Upper lobe of left lung (tissue), 6 donors: Measurements from ENCODE around the gene C16orf74. TPM values are rescaled to one million over a fixed set of nuclear protein-coding genes. Genes with fewer than 3 reads are reported as not detected.
A peak's percentile ranks its signal among the peaks of the same experiment; 100 is the strongest.

Source experiments
- ATAC-seq, 2 donors: fragments of 200-7000 bp; cut with Tn5 transposase; one replicate each; pipeline ENCODE4 v1.9.1; 2022; ENCODE audit warnings: mild to moderate bottlenecking in 2 of 2, moderate library complexity in 2 of 2; ENCODE audit not compliant: low FRiP score in 2 of 2
- DNase-seq, 2 donors: peaks; one replicate each; pipeline ENCODE4 v3.0.0-alpha.2; 2019 to 2020
- H3K27ac ChIP-seq, 4 donors: fragments of 200-600 bp; sonication (generic); one replicate each; pipeline ENCODE4 v1.5.1; 2016 to 2019
- H3K27me3 ChIP-seq, 4 donors: fragments of 200-600 bp; sonication (generic); one replicate each; pipeline ENCODE4 v1.5.1; 2017 to 2019
- H3K36me3 ChIP-seq, 4 donors: fragments of 200-600 bp; sonication (generic); one replicate each; pipeline ENCODE4 v1.5.1; 2016 to 2019
- H3K4me1 ChIP-seq, 4 donors: fragments of 200-600 bp; sonication (generic); one replicate each; pipeline ENCODE4 v1.5.1; 2018 to 2019
- H3K4me3 ChIP-seq, 4 donors: fragments of 200-600 bp; sonication (generic); one replicate each; pipeline ENCODE4 v1.5.1; 2017 to 2019; ENCODE audit warnings: mild to moderate bottlenecking in 2 of 4, moderate library complexity in 1 of 4
- H3K9me3 ChIP-seq, 4 donors: fragments of 200-600 bp; sonication (generic); one replicate each; pipeline ENCODE4 v1.5.1; 2018 to 2019
- CTCF ChIP-seq, 6 experiments: fragments of 450-650 bp in 4 of 6; fragments of 200-600 bp in 2 of 6; sonication (generic) in 2 of 6; IDR thresholded peaks; one replicate each; pipeline ENCODE4 v1.5.1; 2016 to 2019; ENCODE audit warnings: antibody characterized with exemption in 6 of 6
- EP300 ChIP-seq, 4 donors: sonication (generic); formaldehyde crosslinking; IDR thresholded peaks; one replicate each; pipeline ENCODE4 v1.5.1; 2017; ENCODE audit warnings: antibody characterized with exemption in 4 of 4, control low read depth in 2 of 4
- POLR2A ChIP-seq, 4 donors: fragments of 450-650 bp; IDR thresholded peaks; one replicate each; pipeline ENCODE4 v1.5.1; 2016 to 2017; ENCODE audit warnings: antibody characterized with exemption in 4 of 4, mild to moderate bottlenecking in 2 of 4
- POLR2AphosphoS5 ChIP-seq, 2 donors: sonication (generic); formaldehyde crosslinking; IDR thresholded peaks; one replicate each; pipeline ENCODE4 v1.5.1; 2017; ENCODE audit warnings: antibody characterized with exemption in 2 of 2
- WGBS, 2 donors: methylation state at CpG; one replicate each; pipeline ENCODE4 v1.1.5; 2017 to 2018; 5-methylcytosine and 5-hydroxymethylcytosine counted together
- total RNA-seq, 6 donors: library from RNA; depleted of rRNA in 4 of 6; stranded (reverse); fragments of >200 nt in 4 of 6; gene quantifications; one replicate each; pipeline versions ENCODE4 v1.1.0 to v1.2.1, GENCODE V29; 2016 to 2021
- donor health status: DM: no; HTN: no; CAD: no; lungs with moderate emphysema.
- donor health status: DM: no; HTN: yes; CAD: no; lungs with severe emphysema.

The C16orf74 gene
- total RNA-seq, 6 donors from 2014 or later: 1.2 to 6.3 (median 4.1) TPM; not detected in 1

GRCh38 chr16:85735225-85735635, 15.7 kb downstream of the C16orf74 start:
- peaks cover 0 to 7% (median 2%) of the 10 kb centered on the region in 4 donors for H3K4me1 ChIP-seq
- H3K27ac ChIP-seq: no peak overlapping the region
- H3K27me3 ChIP-seq: no peaks in the 10 kb centered on the region
- DNase-seq: no peak
- H3K4me3 ChIP-seq: no peak overlapping the region
- no peaks in the 10 kb centered on the region for H3K9me3 ChIP-seq
- ATAC-seq: peak in 1 of 2 donors; percentile 9
- no peaks in the 10 kb centered on the region for H3K36me3 ChIP-seq
- TF ChIP-seq CTCF (IDR thresholded peaks at IDR 0.05) (no peak), POLR2A (IDR thresholded peaks at IDR 0.05) (no peak), POLR2AphosphoS5 (IDR thresholded peaks at IDR 0.05) (no peak), EP300 (IDR thresholded peaks at IDR 0.05) (no peak)
- 50 to 65% methylated on average over 13 to 14 of the region's 14 CpGs for WGBS, 2 donors

- H3K4me1 ChIP-seq: peaks cover 0 to 7% (median 4%) of the 10 kb centered on the region in 4 donors
- TF ChIP-seq CTCF (IDR thresholded peaks at IDR 0.05) (no peak), POLR2A (IDR thresholded peaks at IDR 0.05) (no peak), POLR2AphosphoS5 (IDR thresholded peaks at IDR 0.05) (no peak), EP300 (IDR thresholded peaks at IDR 0.05) (no peak)
- ATAC-seq (no peak), DNase-seq (no peak)
- 80 to 89% methylated on average over 5 to 10 of the region's 10 CpGs for WGBS, 2 donors
- no peak overlapping the region for H3K4me3 ChIP-seq
- no peaks in the 10 kb centered on the region for H3K27me3 ChIP-seq
- no peaks in the 10 kb centered on the region for H3K36me3 ChIP-seq
- no peaks in the 10 kb centered on the region for H3K9me3 ChIP-seq
- H3K27ac ChIP-seq: no peak overlapping the region
These were observed 16.4 kb downstream of the C16orf74 start for GRCh38 chr16:85734311-85735017.

DNA sequence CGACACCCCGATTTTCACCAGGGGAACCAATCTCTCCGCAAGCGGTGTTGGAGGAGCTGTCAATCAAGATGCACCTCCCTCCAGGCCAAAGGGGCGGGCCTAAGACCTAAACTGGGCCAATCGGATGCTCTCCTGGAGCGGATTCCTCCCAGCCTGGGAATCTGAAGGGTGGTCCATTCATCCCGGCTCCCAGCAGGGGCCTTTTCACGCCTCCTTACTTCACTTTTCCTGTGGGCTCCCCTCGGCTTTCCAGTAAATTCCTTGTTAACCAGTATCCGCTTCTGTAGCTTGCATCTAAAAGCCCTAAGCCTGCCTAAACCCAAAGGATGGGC, 17.1 kb downstream of the C16orf74 start:
- DNase-seq: no peak
- H3K27me3 ChIP-seq: no peaks in the 10 kb centered on the region
- ATAC-seq: peak in 1 of 2 donors; percentile 17
- WGBS, 2 donors: 58 to 65% methylated on average over 7 to 11 of the region's 11 CpGs
- H3K27ac ChIP-seq: peak overlapping the region in 2 of 4 donors; percentile 9 to 35
- no peaks in the 10 kb centered on the region for H3K9me3 ChIP-seq
- H3K4me1 ChIP-seq: peaks cover 0 to 7% (median 4%) of the 10 kb centered on the region in 4 donors
- H3K4me3 ChIP-seq: no peak overlapping the region
- TF ChIP-seq POLR2AphosphoS5 (IDR thresholded peaks at IDR 0.05) (no peak), CTCF (IDR thresholded peaks at IDR 0.05) (no peak), POLR2A (IDR thresholded peaks at IDR 0.05) (no peak), EP300 (IDR thresholded peaks at IDR 0.05) (no peak)
- H3K36me3 ChIP-seq: no peaks in the 10 kb centered on the region

DNA sequence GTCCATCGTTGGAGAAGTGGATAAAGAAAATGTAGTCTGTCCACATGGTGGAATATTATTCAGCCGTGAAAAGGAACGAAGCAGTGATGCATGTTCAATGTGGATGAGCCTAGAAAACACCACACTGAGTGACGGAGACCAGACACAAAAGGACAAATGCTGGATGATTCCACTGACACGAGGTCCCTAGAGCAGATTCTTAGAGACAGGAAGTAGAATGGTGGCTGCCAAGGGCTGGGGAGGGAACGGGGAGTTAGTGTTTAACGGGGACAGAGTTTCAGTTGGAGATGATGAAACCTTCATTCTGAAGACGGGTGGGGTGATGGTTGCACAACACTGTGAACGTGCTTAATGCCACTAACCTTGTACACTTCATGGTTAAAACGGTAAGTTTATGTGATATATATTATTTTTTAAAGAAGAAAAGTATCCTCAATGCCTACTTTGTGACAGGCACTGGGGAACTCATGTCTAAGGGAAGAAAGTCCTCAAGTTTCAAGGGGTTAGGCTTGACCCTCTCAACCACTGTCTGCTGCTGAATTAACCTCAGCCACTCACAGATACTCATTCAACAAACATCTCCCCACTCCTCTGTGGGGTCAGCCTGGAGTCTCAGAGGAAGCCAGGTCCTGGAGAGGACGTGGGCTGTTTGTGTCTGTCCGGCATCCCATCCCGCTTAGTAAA, 17.6 kb downstream of the C16orf74 start:
- peak overlapping the region in 2 of 4 donors; percentile 9 to 35 for H3K27ac ChIP-seq
- H3K9me3 ChIP-seq: no peaks in the 10 kb centered on the region
- no peaks in the 10 kb centered on the region for H3K27me3 ChIP-seq
- ATAC-seq: peak in 1 of 2 donors; percentile 32
- H3K4me1 ChIP-seq: peaks cover 0 to 7% (median 4%) of the 10 kb centered on the region in 4 donors
- TF ChIP-seq POLR2A (IDR thresholded peaks at IDR 0.05) (no peak), CTCF (IDR thresholded peaks at IDR 0.05) (no peak), POLR2AphosphoS5 (IDR thresholded peaks at IDR 0.05) (no peak), EP300 (IDR thresholded peaks at IDR 0.05) (no peak)
- 52 to 57% methylated on average over 11 to 13 of the region's 13 CpGs for WGBS, 2 donors
- DNase-seq: peak in 1 of 2 donors; percentile 71
- H3K4me3 ChIP-seq: no peak overlapping the region
- no peaks in the 10 kb centered on the region for H3K36me3 ChIP-seq
